ENCODE measurements around the gene SYNDIG1L.
"Not testable (repeated sequence)": the region's sequence is repeated elsewhere in the genome, so short reads cannot be mapped to it uniquely, and the experiment has no call there.

SYNDIG1L gene

DNA sequence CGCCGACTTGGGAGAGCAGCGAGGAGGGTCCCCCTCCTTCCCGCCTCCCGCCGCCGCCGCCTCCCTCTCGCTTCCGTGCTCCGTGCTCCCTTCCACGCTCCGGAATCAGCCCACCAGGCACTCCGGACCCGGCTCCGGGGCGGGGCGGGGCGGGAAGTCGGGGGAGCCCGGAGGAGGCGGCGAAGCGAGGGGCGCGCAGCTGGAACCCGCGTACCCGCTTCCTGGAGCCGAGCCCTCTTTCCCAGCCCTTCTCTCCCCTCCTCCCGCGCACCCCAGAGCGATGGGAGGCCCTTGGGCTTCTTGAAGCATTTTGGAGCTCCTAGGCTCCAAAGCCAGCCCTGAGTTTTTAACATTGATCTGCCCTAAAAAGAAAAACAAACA, at the start of gene SYNDIG1L:
Gene SYNDIG1L, minus strand, starts transcription at position 9 of the 381 bp plus-strand sequence. CDS start 16,466 bp downstream, outside the sequence.
- no peak for DNase-seq

DNA sequence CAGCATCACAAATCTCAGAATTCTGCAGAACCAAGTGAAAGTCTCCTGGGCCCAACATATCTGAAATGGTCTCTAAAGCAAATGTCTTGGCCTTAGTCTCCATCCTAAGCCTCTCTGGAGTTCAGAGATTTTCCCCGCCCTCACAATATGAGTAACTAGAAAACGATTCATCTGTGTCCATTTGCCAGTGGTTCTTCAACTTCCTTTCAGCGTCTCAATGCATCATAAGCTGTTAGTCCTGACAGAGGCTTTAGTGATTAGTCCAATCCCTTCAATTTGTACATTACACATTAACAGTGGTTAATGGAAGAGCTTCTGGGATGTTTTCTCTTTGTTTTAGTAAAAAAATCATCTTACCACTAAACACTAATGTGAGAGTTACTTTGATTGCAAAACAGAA, 49.7 kb upstream of the SYNDIG1L start:
- DNase-seq = no peak

DNA sequence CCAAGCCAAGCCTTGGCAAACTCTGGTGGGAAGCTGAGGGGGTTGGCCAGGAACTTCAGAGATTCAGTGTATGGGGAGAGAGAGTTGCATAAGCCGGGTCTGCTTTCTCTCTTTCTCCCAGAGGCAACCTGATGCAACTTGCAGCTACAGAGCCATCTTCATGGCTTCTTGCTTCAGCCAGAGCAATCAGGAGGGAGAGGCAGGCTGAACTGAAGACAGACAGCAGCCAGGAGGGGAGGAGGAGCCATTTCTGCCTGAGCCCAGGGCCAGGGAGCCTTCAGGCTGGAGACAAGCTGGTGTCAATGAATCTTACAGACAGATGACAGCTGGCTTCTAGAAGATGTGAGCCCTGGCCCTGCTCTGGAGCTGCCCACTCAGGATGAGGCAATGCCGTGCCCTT, 48.4 kb upstream of the SYNDIG1L start:
- DNase-seq = no peak

- DNase-seq = no peak
Observed at GRCh38 chr14:74472601-74473000, 46.6 kb upstream of the SYNDIG1L start.

GRCh38 chr14:74469548-74470518, 43.8 kb upstream of the SYNDIG1L start:
- no peak for DNase-seq

- DNase-seq = no peak
Observed at GRCh38 chr14:74468513-74468912, 42.5 kb upstream of the SYNDIG1L start.

- no peak for DNase-seq
Observed at GRCh38 chr14:74465335-74465734, 39.3 kb upstream of the SYNDIG1L start.

DNA sequence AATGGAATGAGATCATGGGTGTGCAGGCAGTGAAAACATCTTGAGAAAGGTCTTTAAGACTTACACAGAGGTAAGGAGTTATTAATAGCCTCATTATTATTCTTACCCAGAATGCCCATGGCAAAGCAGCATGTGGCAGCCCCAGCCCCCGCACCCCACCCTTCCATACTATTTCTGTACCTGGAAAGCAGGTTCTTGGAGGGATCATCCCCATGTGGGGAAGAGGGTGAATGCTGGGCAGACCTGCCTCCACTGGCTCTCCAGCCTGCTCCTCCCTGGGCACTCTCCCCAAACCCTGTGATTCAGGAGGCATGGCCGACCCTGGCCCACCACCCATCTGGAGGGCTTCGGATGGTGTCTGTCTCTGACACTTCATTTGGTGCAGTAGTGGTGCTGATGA, 38.8 kb upstream of the SYNDIG1L start:
- DNase-seq = no peak

DNA sequence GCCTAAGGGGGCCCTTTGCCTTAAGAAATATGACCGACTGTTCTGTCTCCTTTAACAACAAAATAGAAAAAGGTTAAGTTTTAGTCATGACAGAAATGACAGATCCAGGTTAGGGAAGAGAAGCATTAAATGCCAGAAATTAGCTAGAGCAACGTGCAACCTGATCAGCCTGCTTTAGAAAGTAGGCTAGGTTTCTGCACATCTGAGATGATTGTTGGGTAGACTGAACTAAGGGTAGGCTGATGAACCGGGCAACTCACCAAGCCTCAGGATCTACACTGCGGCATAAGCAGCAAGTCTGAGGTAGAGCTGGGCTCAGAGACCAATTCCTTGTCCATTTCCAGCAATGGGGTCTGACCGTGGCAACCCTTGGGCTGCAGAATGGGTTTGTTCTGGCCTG, 37.7 kb upstream of the SYNDIG1L start:
- DNase-seq = no peak

DNA sequence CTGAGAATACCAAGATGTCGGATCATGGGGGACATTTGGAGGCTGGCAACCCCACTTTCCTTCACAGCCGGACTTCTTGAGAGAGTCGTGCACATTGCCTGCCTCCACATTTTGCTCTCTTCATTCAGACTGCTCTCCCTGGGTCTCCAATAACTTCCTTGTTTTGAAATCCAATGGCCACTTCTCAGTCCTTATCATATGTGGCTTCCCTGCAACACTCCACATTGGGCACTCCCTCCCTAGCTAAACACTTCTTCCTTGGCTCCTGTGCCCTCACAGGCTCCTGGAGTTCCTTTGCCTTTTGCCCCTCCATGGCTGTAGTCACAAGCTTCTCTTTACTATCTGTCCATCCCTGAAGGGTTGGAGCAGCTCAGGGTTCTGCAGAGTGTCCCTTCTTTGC, 37.0 kb upstream of the SYNDIG1L start:
- no peak for DNase-seq

GRCh38 chr14:74459976-74460375, 34.0 kb upstream of the SYNDIG1L start:
- no peak for DNase-seq

DNA sequence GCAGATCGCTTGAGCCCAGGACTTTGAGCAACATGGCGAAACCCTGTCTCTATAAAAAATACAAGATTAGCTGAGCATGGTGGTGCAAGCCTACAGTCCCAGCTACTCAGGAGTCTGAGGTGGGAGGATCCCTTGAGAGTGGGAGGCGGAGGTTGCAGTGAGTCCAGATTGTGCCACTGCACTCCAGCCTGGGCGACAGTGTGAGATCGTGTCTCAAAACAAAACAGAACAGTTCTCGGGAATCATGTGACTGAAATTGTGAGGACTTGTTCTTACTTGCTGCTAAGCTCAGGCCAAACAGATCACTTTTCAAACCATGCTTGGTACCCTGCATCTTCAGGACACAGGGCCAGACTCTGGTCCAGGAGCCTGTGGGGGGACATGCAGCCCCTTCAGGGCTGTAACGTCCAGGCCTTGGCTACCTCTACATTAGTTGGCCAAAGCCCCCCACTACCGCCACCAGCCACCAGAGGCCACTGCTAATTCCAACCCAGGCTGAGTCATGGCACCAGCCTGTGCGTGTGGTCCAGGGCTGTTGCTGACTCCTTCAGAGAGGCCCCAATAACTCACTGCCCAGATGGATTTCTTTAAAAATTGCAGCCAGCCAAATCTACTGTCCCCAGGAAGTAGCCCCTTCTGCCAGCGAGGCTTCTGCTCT, 33.4 kb upstream of the SYNDIG1L start:
- peak; percentile 3 for DNase-seq

DNA sequence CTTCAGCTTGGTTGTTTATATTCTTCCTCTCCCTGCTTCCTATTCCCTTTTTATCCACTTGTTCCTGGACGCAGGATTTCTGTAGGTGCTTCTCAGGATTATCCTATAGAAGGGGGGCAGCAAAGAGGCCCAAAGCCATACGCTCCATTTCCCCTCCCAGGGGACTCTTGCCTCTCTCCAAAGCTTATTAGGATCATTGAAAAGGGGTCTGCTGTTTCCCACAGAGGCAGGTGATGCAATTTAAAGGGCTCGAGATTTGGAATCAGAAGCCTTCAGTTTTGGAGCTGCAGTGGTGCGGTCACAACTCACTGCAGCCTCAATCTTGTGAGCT, 31.5 kb upstream of the SYNDIG1L start:
- no peak for DNase-seq

DNA sequence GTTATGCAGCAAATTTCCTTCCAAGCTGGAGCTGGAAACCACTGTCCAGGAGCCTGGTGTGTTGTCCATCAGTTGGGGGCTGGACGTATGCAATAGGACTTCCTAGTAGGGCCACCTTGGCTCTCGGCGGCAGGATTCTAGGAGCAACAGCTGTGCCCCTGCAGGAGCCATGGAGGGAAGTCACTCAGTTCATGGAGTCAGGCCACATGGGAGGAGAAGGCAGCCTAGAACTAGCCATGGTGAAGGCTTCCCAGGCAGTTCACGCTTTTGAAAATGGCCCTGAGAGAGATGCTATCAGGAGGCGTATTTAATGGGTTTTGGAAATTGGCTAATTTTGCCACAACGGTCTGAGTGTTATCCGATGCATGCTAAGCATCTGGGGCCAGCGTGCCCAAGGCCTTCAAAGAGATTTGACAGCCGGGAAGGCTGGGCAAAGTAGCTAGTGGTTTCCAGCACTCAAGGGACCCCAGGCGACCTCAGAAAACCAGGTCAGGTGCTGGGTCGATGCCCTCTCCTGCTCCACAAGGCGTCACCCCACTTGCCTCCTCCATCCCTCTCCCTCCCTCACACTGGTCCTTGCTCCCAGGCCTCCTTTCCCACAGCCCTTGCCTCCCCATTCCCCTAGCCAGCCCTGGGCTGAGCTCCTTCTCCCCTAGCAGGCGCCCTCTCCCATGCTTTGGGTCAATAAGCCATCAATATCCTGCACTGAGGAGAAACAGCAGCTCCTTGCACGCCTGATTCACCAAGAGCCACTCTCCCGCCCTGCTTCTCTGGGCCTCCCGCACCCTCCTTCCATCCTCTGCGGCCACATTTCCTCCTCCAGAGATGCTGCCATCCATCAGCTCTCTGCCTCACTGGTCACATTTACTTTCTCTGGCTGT, 30.9 kb upstream of the SYNDIG1L start:
- DNase-seq = no peak

- not testable (repeated sequence) for DNase-seq
Observed at GRCh38 chr14:74454397-74454796, 28.4 kb upstream of the SYNDIG1L start.

- no peak for DNase-seq
Observed at GRCh38 chr14:74444866-74445265, 18.9 kb upstream of the SYNDIG1L start.

GRCh38 chr14:74442757-74443156, 16.7 kb upstream of the SYNDIG1L start:
- no peak for DNase-seq

- no peak for DNase-seq
Observed at GRCh38 chr14:74441113-74441512, 15.1 kb upstream of the SYNDIG1L start.

- DNase-seq = no peak
Observed at GRCh38 chr14:74438351-74438915, 12.4 kb upstream of the SYNDIG1L start.

- no peak for DNase-seq
Observed at GRCh38 chr14:74437496-74438053, 11.6 kb upstream of the SYNDIG1L start.

GRCh38 chr14:74434294-74434693, 8.3 kb upstream of the SYNDIG1L start:
- DNase-seq = no peak

GRCh38 chr14:74429991-74430390, 4.0 kb upstream of the SYNDIG1L start:
- no peak for DNase-seq
